Dermis microvascular lymphatic vessel endothelial cell (primary cell): ENCODE measurements around the gene TBC1D1. TPM values are rescaled to one million over a fixed set of nuclear protein-coding genes. Genes with fewer than 3 reads are reported as not detected.
A peak's percentile ranks its signal among the peaks of the same experiment; 100 is the strongest.

Experiments used
- DNase-seq, 2 donors: peaks; one replicate each; pipeline versions ENCODE4 v3.0.0 to v3.0.0-alpha.2; 2010; ENCODE audit warnings: low read depth in 2 of 2
- total RNA-seq: library from RNA; depleted of rRNA; stranded (reverse); fragments of >200 nt; gene quantifications from 2 replicates; pipeline ENCODE4 v1.2.1, GENCODE V29; 2014

TBC1D1 gene
- total RNA-seq, 1 donor from 2014 or later: 94.7 TPM

DNA sequence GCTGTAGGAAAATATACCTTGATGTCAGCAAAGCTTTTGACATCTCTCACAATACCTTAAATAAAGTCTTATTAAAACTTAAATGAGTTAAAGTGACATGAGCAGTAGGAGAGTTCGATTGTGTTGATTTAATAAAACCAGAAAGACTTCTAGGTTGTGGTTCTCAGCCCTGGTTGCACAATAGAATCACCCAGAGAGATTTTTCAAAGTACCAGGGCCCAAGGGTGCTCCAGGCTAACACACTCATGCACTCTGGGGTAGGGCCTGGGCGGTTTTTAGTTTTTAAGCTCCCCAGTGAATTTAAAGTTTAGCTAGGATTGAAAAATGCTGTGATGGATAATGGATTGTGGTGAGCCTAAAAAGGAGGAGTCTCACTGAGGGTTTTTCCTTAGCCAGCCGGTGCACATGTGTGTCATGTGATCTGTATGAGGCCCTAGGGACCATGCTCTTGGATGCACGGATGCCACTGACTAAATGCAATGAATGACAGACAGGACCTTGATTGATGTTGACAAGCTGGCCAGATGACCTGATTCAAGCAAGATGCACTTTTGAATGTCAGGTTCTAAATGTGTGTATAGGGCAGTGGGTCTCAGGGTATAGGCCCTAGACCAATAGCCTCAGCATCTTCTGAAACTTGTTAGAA lies 254.3 kb downstream of the TBC1D1 start:
- no peak for DNase-seq

DNA sequence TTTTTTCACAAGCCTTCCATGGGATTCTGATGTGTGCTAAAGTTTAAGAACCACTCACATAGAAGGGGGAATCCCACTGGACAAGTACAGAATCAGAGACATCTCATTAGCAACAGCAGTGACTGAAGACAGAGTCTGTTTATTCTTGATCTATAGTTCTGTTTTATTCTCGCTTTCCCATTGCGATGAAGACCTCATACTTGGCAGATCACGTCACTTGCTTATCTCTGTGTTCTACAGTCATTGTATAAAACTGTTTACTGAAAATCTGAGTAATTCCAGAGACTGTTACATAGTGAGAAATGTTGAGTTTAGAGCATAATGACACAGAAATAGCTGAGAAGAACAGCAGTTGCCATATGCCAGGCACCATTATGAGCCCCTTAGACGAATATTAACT lies 254.9 kb downstream of the TBC1D1 start:
- DNase-seq: no peak

DNA sequence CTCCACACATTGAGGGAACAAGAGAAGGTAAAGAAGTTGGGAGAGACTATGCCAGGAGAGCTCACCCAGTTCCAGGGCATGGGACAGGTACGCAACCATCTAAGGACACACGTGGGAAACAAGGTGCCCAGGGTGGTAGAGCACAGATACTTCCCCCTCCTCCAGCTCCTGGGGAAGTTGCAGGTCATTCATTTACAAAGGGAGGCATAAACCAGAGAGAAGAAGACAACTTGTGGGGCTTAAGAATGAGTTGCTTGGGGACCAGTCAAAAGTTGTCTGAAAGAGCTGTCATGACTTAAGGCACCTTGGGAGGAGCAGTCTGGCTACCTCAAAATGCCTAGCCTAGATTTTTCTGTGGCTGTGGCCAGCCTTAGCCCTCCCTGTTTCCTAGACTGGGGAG lies 255.5 kb downstream of the TBC1D1 start:
- no peak for DNase-seq

DNA sequence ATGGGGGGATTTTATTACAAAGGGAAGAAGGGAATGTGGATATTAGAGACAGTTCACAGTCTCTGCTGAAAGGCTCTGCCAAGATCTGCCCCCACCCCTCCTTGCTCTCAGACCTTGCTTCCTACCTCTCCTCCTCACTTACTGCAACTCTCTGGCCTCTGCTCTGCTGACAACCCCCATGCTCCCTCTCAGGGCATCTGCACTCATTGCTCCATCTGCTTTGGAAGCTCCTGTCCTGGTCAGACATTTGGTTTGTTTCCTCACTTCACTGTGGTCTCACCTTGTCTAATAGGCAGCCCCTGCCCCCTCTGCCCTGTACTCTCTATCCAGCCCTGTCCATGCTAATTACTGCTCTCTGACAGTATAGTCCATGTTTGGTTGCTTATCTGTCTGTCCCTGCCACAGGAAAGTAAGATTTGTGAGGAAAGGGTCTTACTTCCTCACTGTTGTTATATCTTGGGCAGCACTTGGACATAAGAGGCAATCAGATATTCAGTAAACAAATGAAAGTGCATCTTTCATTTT lies 258.6 kb downstream of the TBC1D1 start:
- DNase-seq: no peak

DNA sequence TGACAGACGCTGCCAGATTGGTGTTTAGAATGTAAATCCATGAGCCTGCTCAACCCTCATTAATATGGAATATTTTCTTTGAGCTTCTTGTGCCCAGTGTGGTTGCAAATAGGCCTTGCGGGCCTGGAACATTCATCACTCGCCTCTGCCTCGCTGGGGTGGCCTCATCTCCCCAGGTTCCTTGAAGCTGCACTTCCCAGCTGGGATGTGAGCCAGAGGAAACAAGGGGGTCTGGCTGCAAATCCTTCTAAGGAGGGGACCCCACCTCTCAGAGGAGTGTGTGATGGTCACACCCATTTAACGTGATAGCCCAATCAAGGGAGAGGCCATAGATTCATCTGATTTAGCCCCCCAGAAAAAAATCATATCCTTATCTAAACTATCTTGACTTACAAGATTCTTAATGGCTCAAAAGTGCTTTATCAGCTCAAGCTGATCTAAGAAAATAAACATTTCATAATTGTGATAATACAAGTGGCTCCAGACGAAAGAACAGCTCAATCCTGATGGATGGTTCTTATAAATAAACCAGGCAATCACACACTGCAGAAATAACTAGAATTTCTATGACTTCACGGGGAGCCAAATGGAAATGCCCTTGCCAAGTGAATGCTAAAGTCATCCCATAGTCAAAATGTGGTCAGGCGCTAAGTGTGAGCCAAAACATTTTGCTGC lies 259.2 kb downstream of the TBC1D1 start:
- no peak for DNase-seq

DNA sequence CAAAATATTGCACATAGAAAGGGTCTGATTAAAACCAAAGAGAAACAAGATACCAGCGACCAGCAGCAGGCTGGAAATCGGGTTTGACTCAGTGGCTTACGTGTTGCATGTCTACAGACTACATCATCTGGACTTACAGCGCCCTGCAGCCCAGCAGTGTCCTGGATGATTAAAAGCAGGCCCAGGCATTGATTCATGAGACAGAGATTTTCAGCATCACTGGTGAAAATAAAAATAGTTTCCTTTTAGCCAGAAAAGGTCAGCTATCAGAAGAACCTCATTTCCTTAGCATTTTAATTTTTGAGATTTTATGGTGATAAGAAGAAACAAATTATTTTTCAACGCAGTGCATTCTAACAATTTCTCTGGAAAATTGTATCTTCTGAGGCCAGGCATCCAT lies 259.9 kb downstream of the TBC1D1 start:
- DNase-seq: no peak

DNA sequence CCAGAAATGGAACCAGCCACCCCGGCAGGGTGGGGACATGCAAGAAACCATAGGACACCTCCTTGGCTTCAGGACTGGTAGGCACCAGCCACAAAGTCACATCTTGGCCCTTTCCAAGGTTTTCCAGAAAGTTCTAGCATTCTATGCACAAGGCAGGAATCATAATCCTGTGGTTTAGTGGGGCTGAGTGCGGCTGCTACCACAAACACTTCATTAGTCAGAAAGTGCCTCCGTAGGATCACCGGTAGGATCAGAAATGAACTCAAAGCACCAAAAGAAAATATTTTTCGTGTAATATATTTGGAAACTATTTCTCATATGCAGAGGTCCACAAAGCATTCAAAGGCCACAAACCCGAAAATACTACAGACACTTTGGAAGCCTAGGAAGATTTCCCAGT lies 261.0 kb downstream of the TBC1D1 start:
- no peak for DNase-seq

DNA sequence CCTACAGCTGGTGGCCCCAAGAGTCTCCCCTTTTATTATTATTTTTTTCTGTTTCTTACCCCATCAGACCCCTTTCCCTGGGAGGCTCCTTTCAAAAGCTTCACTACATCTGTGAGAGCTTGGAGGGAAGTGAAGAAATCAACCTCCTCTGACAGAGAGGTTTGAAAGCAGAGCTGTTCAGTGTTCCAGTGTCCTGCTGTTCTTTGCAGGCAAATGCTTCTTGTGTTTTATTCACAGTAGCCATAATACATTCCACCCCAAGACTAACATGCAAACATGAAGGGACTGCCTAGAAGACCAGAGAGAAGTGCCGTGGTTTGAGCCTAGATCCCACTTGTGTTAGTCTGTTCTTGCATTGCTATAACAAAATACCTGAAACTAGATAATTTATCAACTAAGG lies 261.4 kb downstream of the TBC1D1 start:
- no peak for DNase-seq

DNA sequence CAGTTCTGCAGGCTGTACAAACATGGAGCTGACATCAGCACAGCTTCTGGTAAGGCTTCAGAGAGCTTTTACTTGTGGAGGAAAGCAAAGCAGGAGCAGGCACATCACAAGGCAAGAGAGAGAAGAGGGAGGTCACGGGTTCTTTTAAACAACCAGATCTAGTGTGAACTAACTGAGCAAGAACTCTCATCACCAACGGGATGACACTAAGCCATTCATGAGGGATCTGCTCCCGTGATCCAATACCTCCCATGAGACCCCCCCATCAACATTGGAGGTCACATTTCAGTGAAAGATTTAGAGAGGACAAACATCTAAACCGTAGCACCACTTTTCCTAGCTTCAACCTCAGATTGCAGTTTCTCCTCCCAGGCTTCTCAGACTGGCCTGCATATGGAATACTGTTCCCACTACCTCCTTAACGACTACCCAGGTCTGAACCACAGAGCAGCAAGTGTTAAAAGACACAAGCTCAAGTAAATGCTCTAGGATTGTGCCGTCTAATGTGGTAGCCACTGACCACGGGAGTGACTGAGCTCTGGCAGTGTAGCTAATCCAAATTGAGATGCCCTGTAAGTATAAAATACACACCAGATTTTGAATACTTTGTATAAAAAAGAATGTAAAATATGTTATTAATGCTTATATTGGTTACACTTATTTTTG lies 262.0 kb downstream of the TBC1D1 start:
- DNase-seq: no peak

DNA sequence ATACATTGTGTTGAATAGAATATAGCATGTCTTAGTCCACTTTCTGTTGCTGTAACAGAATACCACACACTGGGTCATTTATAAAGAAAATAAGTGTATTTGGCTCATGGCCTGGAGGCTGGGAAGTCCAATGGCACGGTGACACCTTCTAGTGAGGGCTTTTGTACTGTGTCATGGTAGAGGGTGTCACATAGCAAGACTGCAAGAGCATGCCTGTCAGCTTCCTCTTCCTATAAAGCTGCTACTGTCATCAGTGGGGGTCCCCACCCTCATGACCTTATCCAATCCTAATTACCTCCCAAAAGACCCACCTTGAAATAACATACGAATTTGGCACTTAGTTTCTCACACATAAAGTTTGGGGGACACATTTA lies 262.5 kb downstream of the TBC1D1 start:
- DNase-seq: no peak

DNA sequence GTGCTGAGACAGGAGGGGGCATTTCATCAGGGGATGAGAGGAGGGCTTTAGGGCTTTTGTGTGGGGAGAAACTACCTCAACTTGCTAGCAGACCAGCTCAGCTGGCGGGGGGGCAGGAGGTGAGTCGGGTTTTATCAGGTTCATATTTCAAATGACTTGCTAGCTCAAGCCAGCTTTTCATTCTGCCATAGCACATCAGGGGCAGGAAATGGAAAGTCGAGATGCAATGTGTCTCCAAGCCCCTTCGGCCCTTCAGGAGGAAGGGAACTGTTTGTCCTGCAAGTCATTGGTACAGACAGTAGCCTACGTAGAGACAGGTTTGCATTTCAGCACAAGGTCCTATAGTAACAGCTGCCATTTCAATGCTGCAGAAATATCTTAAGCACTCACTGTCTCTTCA lies 263.4 kb downstream of the TBC1D1 start:
- no peak for DNase-seq

DNA sequence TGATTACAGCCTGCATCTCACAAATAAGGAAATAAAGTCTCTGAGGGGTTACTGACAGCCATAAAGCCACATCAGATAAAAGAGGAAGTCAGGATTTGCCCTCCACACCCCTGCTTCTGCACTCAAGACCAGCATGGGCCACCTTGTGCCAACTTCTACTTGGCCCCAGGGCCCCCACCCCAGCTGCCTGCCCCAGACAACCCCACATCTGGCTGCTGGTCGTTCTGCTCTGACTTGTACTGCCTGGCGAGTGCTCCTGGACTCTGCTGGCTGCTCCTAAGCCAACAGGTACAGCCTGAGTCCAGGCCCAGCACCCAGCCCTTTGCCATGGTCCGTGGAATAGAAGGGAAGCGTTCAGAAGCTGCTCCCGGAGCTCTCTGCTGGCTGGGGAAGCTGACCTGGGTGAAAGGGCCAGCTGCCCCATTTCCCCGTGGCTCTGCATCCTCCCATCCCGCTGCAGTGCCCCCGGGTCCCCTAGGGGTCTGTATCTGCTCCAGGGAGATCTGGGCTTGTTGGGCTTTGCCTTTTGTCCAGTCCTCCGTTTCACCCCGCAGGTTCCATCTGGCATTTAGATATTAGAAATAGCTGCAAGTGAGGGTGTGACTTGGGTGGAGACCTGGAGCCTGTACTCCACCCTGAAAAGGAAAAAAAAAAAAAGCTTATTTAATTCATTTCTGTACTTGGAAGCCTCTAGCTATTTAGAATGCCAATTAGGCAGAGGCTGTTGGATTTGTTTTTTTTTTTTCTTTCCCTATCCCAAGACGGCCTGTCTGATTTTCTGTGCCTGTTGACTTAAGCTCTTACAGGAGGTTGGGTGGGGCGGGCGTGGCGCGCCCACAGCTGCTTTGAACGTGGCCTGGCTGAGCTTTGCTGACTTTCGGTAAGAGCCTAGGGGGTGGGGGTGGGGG lies 264.1 kb downstream of the TBC1D1 start:
- no peak for DNase-seq

DNA sequence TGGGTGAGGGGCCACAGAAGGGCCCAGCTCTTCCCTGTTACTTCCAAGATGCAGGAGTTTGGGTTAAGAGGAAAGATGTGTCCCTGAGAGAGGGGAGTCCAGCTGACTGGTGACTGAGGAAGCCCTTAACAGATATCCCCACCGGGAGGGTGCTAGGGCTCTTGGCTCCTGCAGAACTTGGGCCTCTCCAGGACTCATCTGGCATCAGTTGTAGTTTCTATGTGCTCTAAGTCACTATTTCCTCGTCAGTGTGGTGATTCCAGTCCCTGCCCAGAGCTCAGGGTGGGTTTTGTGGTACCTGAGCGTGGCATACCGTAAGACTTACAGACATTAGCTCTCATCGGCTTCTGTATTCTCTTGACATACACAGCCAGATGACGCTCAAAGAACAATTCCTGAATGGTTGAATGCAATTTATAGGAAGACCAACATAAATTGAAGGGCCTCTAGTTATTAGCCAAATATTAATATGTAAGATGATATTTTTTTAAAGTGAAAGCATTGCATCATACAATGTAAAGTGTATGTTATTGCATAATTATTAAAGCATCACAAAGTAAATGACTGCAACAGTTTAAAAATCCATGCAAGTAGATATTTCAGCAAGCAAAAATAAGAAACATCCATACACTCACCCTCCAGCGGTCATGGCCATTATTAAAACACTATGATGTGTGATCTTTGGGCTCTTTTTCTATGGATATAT lies 264.9 kb downstream of the TBC1D1 start:
- no peak for DNase-seq

DNA sequence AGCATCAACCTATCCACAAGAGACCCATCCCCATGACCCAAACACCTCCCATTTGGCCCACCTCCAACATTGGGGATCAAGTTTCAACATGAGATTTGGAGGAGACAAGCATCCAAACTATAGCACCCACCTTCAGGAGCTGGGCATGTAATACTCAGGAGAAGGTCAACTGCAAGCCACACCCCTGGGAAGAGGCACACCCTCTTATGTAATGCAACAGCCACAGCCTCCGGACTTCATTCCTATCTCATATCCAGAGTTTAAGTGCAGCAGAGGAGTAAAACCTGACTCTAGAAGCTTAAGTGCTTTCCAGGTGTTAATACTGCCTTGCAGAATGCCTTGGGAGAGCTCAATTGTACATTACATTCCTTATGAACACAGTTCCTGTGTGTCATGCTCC lies 266.7 kb downstream of the TBC1D1 start:
- no peak for DNase-seq

DNA sequence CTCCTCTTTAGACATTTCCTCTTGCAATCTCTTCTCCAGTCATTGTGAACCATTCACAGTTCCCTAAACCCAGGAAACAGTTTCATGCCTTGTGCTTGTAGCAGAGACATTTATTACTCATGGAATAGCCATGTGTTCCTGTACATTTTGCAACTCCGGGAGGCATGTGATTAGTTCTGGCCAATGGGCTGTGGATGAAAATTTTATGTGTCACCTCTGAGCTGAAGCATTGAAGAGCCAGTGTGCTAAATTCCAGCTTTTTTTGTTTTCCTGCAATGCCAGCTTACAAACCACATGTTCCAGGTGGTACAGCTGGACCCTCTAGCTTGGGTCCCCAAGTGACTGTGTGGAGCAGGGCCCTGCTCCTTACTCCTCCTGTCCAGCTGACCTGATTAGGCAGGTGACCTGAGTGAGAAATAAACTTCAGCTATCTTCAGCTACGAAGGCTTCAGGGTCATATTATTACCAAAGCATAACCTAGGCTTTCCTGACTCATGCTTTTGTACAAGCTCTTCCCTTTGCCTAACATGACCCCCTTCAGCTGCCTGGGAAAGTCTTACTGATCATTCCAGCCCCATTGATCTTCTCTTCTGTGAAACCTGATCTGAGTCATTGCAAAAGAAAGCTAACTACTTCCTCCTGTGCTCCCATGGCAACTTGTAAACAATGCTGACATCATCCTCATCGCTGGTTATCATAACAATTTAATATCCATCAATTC lies 269.8 kb downstream of the TBC1D1 start:
- DNase-seq: peak; percentile 93 to 96

DNA sequence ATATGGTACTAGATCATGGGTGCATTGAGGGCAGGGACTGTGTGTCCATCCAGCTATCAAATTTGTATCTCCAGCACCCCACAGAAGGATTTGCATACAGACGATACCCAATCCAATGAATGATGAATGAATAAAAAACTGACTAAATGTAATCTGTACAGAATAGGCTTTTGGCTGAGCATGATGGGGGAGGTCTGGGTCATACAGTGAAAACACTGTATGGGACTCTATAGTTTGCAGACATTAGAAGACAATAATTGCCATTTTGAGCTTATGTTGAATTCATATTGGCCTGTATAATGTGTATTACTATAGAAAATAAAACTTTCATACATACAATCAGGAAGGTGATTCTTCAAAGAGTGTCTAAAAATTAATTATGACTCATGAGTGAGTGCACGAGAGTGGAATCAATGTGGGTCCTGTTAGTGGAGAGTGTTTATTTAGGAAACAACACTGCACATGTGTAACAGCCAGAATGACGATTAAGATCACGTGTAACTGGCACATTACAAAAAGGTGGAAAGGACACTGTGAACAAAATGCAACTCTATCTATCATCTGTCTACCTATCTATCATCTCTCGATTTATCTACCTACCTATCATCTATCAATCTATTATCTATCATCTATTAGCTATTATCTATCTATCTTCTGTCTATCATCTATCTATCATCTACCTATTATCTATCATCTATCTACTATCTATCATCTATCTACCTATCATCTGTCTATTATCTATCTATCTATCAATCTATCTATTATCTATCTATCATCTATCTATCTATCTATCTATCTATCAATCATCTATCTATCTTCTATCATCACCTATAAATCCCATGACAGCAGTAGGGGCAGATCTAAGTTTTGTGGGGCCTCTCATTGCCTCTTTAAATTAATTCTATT lies 270.6 kb downstream of the TBC1D1 start:
- peak; percentile 83 to 91 for DNase-seq

DNA sequence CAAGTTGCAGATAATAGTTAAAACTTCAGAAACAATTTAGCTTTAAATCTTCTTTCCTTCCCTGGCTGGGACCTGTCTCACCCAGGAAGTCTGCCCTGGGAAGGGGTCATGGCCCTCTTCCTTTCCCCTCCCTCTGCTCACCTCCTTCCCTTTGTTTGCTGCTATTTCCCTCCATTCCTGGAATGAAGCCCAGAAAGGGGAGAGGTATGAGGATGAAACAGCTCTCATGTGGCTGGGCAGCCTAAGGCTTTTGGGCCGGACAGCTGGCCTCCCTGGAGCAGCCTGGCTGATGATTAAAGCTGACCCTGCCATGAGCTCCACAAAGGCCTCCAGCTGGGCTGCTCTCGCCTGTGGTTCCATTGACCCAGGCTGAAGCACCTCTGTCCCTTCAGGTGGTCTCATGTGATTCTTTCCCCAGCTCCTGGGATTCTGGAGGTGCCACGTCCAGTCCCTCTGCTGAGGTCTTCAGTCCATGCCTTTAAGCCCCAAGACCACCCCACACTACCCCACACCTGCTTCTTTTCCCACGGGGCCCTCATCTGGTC lies 271.4 kb downstream of the TBC1D1 start:
- DNase-seq: peak; percentile 90 to 94

DNA sequence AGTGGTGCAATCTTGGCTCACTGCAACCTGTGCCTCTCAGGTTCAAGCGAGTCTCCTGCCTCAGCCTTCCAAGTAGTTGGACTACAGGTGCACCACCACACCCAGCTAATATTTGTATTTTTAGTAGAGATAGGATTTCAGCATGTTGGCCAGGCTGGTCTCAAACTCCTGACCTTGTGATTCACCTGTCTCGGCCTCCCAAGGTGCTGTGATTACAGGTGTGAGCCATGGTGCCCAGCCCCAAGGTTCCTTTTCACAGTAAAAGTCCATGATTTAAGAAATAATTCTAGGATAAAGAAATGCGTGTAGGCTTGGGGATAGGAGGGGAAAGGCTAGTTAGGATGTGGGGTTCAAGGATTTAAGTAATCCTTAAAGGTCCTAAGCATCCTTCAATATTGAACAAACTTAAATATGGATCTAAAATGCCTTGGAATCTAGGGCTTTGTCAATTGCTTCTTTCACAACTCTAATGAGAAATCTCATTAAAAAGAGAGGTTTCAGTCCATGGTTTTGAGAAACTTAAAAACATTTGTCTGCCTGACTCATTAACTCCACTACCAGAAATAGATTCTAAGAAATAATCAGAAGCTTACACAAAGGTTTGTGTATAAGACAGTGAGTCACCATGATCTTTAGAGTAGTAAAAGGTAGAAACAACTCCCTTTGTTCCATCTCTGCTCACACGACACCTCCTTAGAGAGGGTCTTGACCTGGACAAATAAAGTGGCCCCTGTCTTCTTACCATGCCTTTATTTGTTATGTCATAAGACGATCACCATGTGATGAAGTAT lies 272.5 kb downstream of the TBC1D1 start:
- DNase-seq: peak in 1 of 2 donors; percentile 47
